HCT116 (cell line): ENCODE data around the gene ABHD12. TPM values are rescaled to one million over a fixed set of nuclear protein-coding genes. Genes with fewer than 3 reads are reported as not detected.

Experiments
- ATAC-seq: fragments of 200-7000 bp; cut with Tn5 transposase; 2 replicates; pipeline ENCODE4 v1.9.1; 2020; ENCODE audit warnings: mild to moderate bottlenecking, moderate library complexity
- BruUV-seq: library from RNA; stranded (reverse); fragments of 400-500 nt; replicated peaks from 2 replicates; lab custom pipeline; 2021; lab: Mats Ljungman, UMichigan
- CTCF ChIA-PET: fragments of 300-600 bp; sonication (Branson Sonifier 250); formaldehyde crosslinking; loops from one replicate; lab custom pipeline; 2021; ENCODE audit warnings: antibody characterized with exemption; lab: Charles Lee
- POLR2A ChIA-PET: fragments of 300-600, 350-600 bp; sonication (Branson Sonifier 250); formaldehyde crosslinking; loops from one replicate; lab custom pipeline; 2021; ENCODE audit warnings: antibody characterized with exemption; lab: Charles Lee
- RAD21 ChIA-PET, 2 experiments: fragments of 300-600 bp; sonication (Branson Sonifier 250); formaldehyde crosslinking; loops; one replicate each; lab custom pipeline; 2023; ENCODE audit warnings: low total read pairs in 2 of 2; ENCODE audit not compliant: uncharacterized antibody in 2 of 2, unreplicated experiment in 2 of 2, low non-redundant PET in 1 of 2; lab: Charles Lee
- DNase-seq: peaks from one replicate; pipeline ENCODE4 v3.0.0-alpha.2; 2010; ENCODE audit warnings: low read depth, low spot score
- H2AFZ ChIP-seq: fragments of 200-600 bp; shearing (Covaris generic), sonication (generic); 2 replicates; pipeline ENCODE4 v1.6.1; 2017; ENCODE audit warnings: low read depth, mixed run types, mixed read lengths, antibody characterized with exemption, low read length; ENCODE audit not compliant: poor library complexity, severe bottlenecking
- H3K27ac ChIP-seq: 2 replicates; pipeline ENCODE4 v1.5.1; 2012; ENCODE audit warnings: low read depth, low read length
- H3K27me3 ChIP-seq: fragments of 200-600 bp; sonication (generic); 2 replicates; pipeline ENCODE4 v1.6.1; 2016; ENCODE audit warnings: mixed run types, low read length, mixed read lengths; ENCODE audit not compliant: insufficient read depth
- H3K36me3 ChIP-seq, 2 experiments: fragments of 200-500 bp in 1 of 2; fragments of 200-600 bp in 1 of 2; sonication (Bioruptor generic) in 1 of 2; sonication (generic) in 1 of 2; 2 replicates each; pipeline versions ENCODE4 v1.5.1 to v1.6.1; 2014 to 2016; ENCODE audit warnings: low read length in 2 of 2, inconsistent platforms in 1 of 2, mixed read lengths in 1 of 2, mixed run types in 1 of 2; ENCODE audit not compliant: insufficient read depth in 2 of 2, control insufficient read depth in 1 of 2
- H3K4me1 ChIP-seq, 2 experiments: fragments of 200-600 bp in 1 of 2; sonication (generic) in 1 of 2; 2 replicates each; pipeline versions ENCODE4 v1.5.1 to v1.6.1; 2012 to 2017; ENCODE audit warnings: low read length in 2 of 2, inconsistent platforms in 1 of 2, mild to moderate bottlenecking in 1 of 2, mixed read lengths in 1 of 2, mixed run types in 1 of 2, moderate library complexity in 1 of 2; ENCODE audit not compliant: insufficient read depth in 2 of 2, control insufficient read depth in 1 of 2
- H3K4me2 ChIP-seq: fragments of 200-600 bp; sonication (generic); 2 replicates; pipeline ENCODE4 v1.6.1; 2017; ENCODE audit warnings: mixed run types, low read length, mixed read lengths
- H3K4me3 ChIP-seq, 2 experiments: fragments of 200-600 bp in 1 of 2; sonication (generic) in 1 of 2; replicated peaks in 1 of 2; 2 replicates each; pipeline ENCODE4 v1.5.1; 2011 to 2016; ENCODE audit warnings: low read length in 2 of 2, control low read depth in 1 of 2, low read depth in 1 of 2, mild to moderate bottlenecking in 1 of 2, mixed read lengths in 1 of 2, mixed run types in 1 of 2
- H3K79me2 ChIP-seq: fragments of 200-600 bp; sonication (generic); 2 replicates; pipeline ENCODE4 v1.6.1; 2017; ENCODE audit warnings: mild to moderate bottlenecking, mixed run types, low read length, moderate library complexity, mixed read lengths; ENCODE audit not compliant: insufficient read depth
- H3K9ac ChIP-seq: fragments of 200-600 bp; sonication (generic); 2 replicates; pipeline ENCODE4 v1.6.1; 2016; ENCODE audit warnings: low read length, mixed read lengths
- H3K9me2 ChIP-seq: fragments of 200-600 bp; sonication (generic), shearing (Covaris generic); 2 replicates; pipeline ENCODE4 v1.6.1; 2017; ENCODE audit warnings: mixed run types, mild to moderate bottlenecking, moderate library complexity; ENCODE audit not compliant: insufficient read depth
- H3K9me3 ChIP-seq, 2 experiments: fragments of 200-500 bp in 1 of 2; fragments of 200-600 bp in 1 of 2; sonication (Bioruptor generic) in 1 of 2; sonication (generic) in 1 of 2; 2 replicates each; pipeline ENCODE4 v1.6.1; 2014 to 2017; ENCODE audit warnings: low read length in 2 of 2, mixed read lengths in 2 of 2, inconsistent platforms in 1 of 2, low read depth in 1 of 2, mild to moderate bottlenecking in 1 of 2, mixed run types in 1 of 2, moderate library complexity in 1 of 2; ENCODE audit not compliant: control insufficient read depth in 1 of 2, insufficient read depth in 1 of 2
- H4K20me1 ChIP-seq: fragments of 200-600 bp; sonication (generic), shearing (Covaris generic); 2 replicates; pipeline ENCODE4 v1.6.1; 2017; ENCODE audit warnings: mixed run types, mild to moderate bottlenecking, moderate library complexity; ENCODE audit not compliant: insufficient read depth
- CBX3 ChIP-seq: IDR thresholded peaks from 2 replicates; pipeline ENCODE4 v1.6.1; 2012; ENCODE audit warnings: low read depth
- CEBPB ChIP-seq: IDR thresholded peaks from 2 replicates; pipeline ENCODE4 v1.6.1; 2012; ENCODE audit warnings: low read depth
- EGR1 ChIP-seq: IDR thresholded peaks from 2 replicates; pipeline ENCODE4 v1.6.1; 2012; ENCODE audit warnings: low read depth
- ELF1 ChIP-seq: IDR thresholded peaks from 2 replicates; pipeline ENCODE4 v1.6.1; 2012; ENCODE audit warnings: low read depth, borderline replicate concordance
- EZH2 ChIP-seq: fragments of 200-600 bp; sonication (generic); IDR thresholded peaks from 2 replicates; pipeline ENCODE4 v1.6.1; 2017; ENCODE audit warnings: antibody characterized with exemption, mixed run types
- EZH2phosphoT487 ChIP-seq: fragments of 200-600 bp; IDR thresholded peaks from 2 replicates; pipeline ENCODE4 v1.6.1; 2018; ENCODE audit warnings: antibody characterized with exemption, borderline replicate concordance
- FOSL1 ChIP-seq: IDR thresholded peaks from 2 replicates; pipeline ENCODE4 v1.6.1; 2012; ENCODE audit warnings: low read depth
- POLR2A ChIP-seq: IDR thresholded peaks from 2 replicates; pipeline ENCODE4 v1.7.0; 2011; ENCODE audit warnings: borderline replicate concordance; ENCODE audit not compliant: insufficient read depth, insufficient read length; ENCODE audit errors: extremely low read depth
- POLR2AphosphoS5 ChIP-seq: IDR thresholded peaks from 2 replicates; pipeline ENCODE4 v1.6.1; 2011; ENCODE audit warnings: mild to moderate bottlenecking, low read depth, low read length, moderate library complexity
- RAD21 ChIP-seq: IDR thresholded peaks from 2 replicates; pipeline ENCODE4 v1.6.1; 2012; ENCODE audit warnings: low read depth, mild to moderate bottlenecking
- SP1 ChIP-seq: IDR thresholded peaks from 2 replicates; pipeline ENCODE4 v1.6.1; 2012; ENCODE audit warnings: low read depth
- SRF ChIP-seq: IDR thresholded peaks from 2 replicates; pipeline ENCODE4 v1.6.1; 2012; ENCODE audit warnings: low read depth
- TCF7L2 ChIP-seq: IDR thresholded peaks from 2 replicates; pipeline ENCODE4 v1.7.0; 2011; ENCODE audit warnings: borderline replicate concordance, inconsistent platforms; ENCODE audit not compliant: insufficient read depth, insufficient read length; ENCODE audit errors: extremely low read depth
- YY1 ChIP-seq: IDR thresholded peaks from 2 replicates; pipeline ENCODE4 v1.6.1; 2011; ENCODE audit warnings: low read length, low read depth, moderate library complexity, mild to moderate bottlenecking; ENCODE audit not compliant: insufficient replicate concordance; ENCODE audit errors: extremely low read depth
- ZFX ChIP-seq: fragments of 450-650 bp; IDR thresholded peaks from 2 replicates; pipeline ENCODE4 v1.6.1; 2017
- ZNF274 ChIP-seq: fragments of 200-500 bp; sonication (Bioruptor generic); IDR thresholded peaks from 2 replicates; pipeline ENCODE4 v1.6.1; 2014; ENCODE audit warnings: mild to moderate bottlenecking, low read depth, low read length, inconsistent platforms
- intact Hi-C: fragments of 100-400 bp; cut with micrococcal nuclease; formaldehyde crosslinking; loops from 2 replicates; pipeline ENCODE4 v1.10.0; 2022
- total RNA-seq: library from RNA; stranded (reverse); gene quantifications from one replicate; pipeline ENCODE4 v1.2.1, GENCODE V29; 2021; ENCODE audit not compliant: unreplicated experiment
- TF ChIP-seq, protein P1 (sequence below), 3 experiments: fragments of 200-600 bp in 1 of 3; sonication (generic) in 1 of 3; IDR thresholded peaks in 2 of 3; conservative IDR thresholded peaks in 1 of 3; 2 replicates each; pipeline ENCODE4 v1.5.1; 2012 to 2017; ENCODE audit warnings: low read depth in 2 of 3, low read length in 2 of 3, antibody characterized with exemption in 1 of 3, borderline replicate concordance in 1 of 3, control low read depth in 1 of 3, mild to moderate bottlenecking in 1 of 3, mixed read lengths in 1 of 3, mixed run types in 1 of 3, moderate library complexity in 1 of 3; ENCODE audit not compliant: insufficient read depth in 1 of 3
- TF ChIP-seq, protein P2 (sequence below): IDR thresholded peaks from 2 replicates; pipeline ENCODE4 v1.6.1; 2012
- TF ChIP-seq, protein P3 (sequence below): IDR thresholded peaks from 2 replicates; pipeline ENCODE4 v1.6.1; 2012; ENCODE audit warnings: low read depth
- TF ChIP-seq, protein P4 (sequence below): IDR thresholded peaks from 2 replicates; pipeline ENCODE4 v1.6.1; 2011; ENCODE audit warnings: mild to moderate bottlenecking, low read length, moderate library complexity; ENCODE audit not compliant: insufficient replicate concordance; ENCODE audit errors: extremely low read depth

ABHD12 gene
- total RNA-seq, 1 experiment from 2014 or later, result 31.7 TPM

DNA sequence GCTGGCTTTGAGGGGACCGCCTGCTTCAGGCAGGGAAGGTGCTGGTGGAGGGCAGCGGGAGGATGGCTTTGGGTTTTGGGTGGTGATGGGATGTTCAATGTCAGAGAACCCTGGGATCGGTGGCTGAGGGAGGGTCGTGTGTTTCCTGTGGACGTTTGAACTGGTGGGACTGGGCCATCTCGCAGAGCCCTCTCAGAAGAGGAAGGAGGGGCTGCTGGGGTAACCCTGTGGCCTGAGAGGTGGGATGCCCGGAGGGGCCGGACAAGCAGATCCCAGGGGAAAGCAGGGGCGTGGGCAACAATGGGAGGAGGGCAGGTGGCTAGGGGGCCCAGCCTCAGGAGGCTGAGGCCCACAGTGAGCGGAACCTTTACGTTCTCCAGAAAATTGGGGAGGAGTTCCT, 107.8 kb downstream of the ABHD12 start:
- ChIA-PET CTCF (no interaction called here), RAD21 (no interaction called here)
- peaks cover 8 to 10% of the 10 kb centered on the region in 2 experiments; a peak in 3 of 4 replicates for H3K36me3 ChIP-seq

More for the DNA sequence above, 107.8 kb downstream of the ABHD12 start:
- DNase-seq, result no peak
- Histone ChIP-seq H4K20me1 (no peaks in the 10 kb centered on the region), H3K4me3 (no peak overlapping the region), H3K9me2 (no peaks in the 10 kb centered on the region), H3K27me3 (no peaks in the 10 kb centered on the region), H3K4me2 (no peak overlapping the region), H3K27ac (no peak overlapping the region), H3K9me3 (no peaks in the 10 kb centered on the region), H2AFZ (no peak overlapping the region), H3K79me2 (no peaks in the 10 kb centered on the region), H3K9ac (no peak overlapping the region), H3K4me1 (no peaks in the 10 kb centered on the region)
- ATAC-seq, result no peak
- no TSS peak for BruUV-seq
- TF ChIP-seq, protein P1, sequence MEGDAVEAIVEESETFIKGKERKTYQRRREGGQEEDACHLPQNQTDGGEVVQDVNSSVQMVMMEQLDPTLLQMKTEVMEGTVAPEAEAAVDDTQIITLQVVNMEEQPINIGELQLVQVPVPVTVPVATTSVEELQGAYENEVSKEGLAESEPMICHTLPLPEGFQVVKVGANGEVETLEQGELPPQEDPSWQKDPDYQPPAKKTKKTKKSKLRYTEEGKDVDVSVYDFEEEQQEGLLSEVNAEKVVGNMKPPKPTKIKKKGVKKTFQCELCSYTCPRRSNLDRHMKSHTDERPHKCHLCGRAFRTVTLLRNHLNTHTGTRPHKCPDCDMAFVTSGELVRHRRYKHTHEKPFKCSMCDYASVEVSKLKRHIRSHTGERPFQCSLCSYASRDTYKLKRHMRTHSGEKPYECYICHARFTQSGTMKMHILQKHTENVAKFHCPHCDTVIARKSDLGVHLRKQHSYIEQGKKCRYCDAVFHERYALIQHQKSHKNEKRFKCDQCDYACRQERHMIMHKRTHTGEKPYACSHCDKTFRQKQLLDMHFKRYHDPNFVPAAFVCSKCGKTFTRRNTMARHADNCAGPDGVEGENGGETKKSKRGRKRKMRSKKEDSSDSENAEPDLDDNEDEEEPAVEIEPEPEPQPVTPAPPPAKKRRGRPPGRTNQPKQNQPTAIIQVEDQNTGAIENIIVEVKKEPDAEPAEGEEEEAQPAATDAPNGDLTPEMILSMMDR (IDR thresholded peaks at IDR 0.05 in 2 of 3, conservative IDR thresholded peaks at IDR 0.05 in 1 of 3; ENCODE audit: borderline replicate concordance in 1 of 3, insufficient read depth in 1 of 3, low read depth in 2 of 3, low read length in 2 of 3), result no peak
- TF ChIP-seq ZFX (no peak), CBX3 (no peak), ELF1 (no peak), EZH2 (no peak), POLR2A (no peak), RAD21 (no peak), ZNF274 (no peak), CEBPB (no peak), YY1 (no peak), SRF (no peak), EZH2phosphoT487 (no peak), POLR2AphosphoS5 (no peak), SP1 (no peak), FOSL1 (no peak), EGR1 (no peak), TCF7L2 (no peak)
- TF ChIP-seq, protein P2, sequence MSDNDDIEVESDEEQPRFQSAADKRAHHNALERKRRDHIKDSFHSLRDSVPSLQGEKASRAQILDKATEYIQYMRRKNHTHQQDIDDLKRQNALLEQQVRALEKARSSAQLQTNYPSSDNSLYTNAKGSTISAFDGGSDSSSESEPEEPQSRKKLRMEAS, result no peak
- TF ChIP-seq, protein P3, sequence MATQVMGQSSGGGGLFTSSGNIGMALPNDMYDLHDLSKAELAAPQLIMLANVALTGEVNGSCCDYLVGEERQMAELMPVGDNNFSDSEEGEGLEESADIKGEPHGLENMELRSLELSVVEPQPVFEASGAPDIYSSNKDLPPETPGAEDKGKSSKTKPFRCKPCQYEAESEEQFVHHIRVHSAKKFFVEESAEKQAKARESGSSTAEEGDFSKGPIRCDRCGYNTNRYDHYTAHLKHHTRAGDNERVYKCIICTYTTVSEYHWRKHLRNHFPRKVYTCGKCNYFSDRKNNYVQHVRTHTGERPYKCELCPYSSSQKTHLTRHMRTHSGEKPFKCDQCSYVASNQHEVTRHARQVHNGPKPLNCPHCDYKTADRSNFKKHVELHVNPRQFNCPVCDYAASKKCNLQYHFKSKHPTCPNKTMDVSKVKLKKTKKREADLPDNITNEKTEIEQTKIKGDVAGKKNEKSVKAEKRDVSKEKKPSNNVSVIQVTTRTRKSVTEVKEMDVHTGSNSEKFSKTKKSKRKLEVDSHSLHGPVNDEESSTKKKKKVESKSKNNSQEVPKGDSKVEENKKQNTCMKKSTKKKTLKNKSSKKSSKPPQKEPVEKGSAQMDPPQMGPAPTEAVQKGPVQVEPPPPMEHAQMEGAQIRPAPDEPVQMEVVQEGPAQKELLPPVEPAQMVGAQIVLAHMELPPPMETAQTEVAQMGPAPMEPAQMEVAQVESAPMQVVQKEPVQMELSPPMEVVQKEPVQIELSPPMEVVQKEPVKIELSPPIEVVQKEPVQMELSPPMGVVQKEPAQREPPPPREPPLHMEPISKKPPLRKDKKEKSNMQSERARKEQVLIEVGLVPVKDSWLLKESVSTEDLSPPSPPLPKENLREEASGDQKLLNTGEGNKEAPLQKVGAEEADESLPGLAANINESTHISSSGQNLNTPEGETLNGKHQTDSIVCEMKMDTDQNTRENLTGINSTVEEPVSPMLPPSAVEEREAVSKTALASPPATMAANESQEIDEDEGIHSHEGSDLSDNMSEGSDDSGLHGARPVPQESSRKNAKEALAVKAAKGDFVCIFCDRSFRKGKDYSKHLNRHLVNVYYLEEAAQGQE, result no peak
- TF ChIP-seq, protein P4, sequence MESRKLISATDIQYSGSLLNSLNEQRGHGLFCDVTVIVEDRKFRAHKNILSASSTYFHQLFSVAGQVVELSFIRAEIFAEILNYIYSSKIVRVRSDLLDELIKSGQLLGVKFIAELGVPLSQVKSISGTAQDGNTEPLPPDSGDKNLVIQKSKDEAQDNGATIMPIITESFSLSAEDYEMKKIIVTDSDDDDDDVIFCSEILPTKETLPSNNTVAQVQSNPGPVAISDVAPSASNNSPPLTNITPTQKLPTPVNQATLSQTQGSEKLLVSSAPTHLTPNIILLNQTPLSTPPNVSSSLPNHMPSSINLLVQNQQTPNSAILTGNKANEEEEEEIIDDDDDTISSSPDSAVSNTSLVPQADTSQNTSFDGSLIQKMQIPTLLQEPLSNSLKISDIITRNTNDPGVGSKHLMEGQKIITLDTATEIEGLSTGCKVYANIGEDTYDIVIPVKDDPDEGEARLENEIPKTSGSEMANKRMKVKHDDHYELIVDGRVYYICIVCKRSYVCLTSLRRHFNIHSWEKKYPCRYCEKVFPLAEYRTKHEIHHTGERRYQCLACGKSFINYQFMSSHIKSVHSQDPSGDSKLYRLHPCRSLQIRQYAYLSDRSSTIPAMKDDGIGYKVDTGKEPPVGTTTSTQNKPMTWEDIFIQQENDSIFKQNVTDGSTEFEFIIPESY, result no peak
- intact Hi-C loops, result no loop called here
- POLR2A ChIA-PET, result no interaction called here
